Stimulated activated effector memory CD8-positive, alpha-beta T cell treated with anti-CD3 and anti-CD28 coated beads, Interleukin-12 subunit alpha, Interleukin-12 subunit beta, amount 100 ng/mL, for 72 hours (primary cell): ENCODE results near the gene INPP5A.

ENCODE experiments used
- ATAC-seq: fragments of 150-1000 bp; cut with Tn5 transposase; 2 replicates; pipeline ENCODE4 v1.10.0; 2021
- DNase-seq, 2 donors: peaks; one replicate each; pipeline ENCODE4 v3.0.0; 2021 to 2022; ENCODE audit warnings: low spot score in 2 of 2
- H3K27ac Mint-ChIP-seq: one replicate; pipeline ENCODE4 v1.8.0; 2022; ENCODE audit warnings: mild to moderate bottlenecking, mixed read lengths
- H3K36me3 Mint-ChIP-seq: one replicate; pipeline ENCODE4 v1.8.0; 2022; ENCODE audit warnings: mild to moderate bottlenecking, mixed read lengths
- H3K4me1 Mint-ChIP-seq: one replicate; pipeline ENCODE4 v1.8.0; 2022; ENCODE audit warnings: mixed read lengths
- H3K4me3 Mint-ChIP-seq: one replicate; pipeline ENCODE4 v1.8.0; 2022; ENCODE audit warnings: mild to moderate bottlenecking, mixed read lengths
- H3K9me3 Mint-ChIP-seq: one replicate; pipeline ENCODE4 v1.8.0; 2022; ENCODE audit warnings: mixed read lengths

Gene INPP5A

GRCh38 chr10:132555648-132556575 is 18.3 kb downstream of the INPP5A start:
- Mint-ChIP-seq H3K36me3 (no peaks in the 10 kb centered on the region), H3K9me3 (no peaks in the 10 kb centered on the region), H3K4me3 (no peak overlapping the region), H3K4me1 (peaks cover 26% of the 10 kb centered on the region), H3K27ac (no peak overlapping the region)
- DNase-seq (no peak), ATAC-seq (no peak)

GRCh38 chr10:132556994-132557441 is 19.4 kb downstream of the INPP5A start:
- Mint-ChIP-seq H3K9me3 (no peaks in the 10 kb centered on the region), H3K27ac (no peak overlapping the region), H3K4me1 (peaks cover 15% of the 10 kb centered on the region), H3K36me3 (no peaks in the 10 kb centered on the region), H3K4me3 (no peak overlapping the region)
- no peak for ATAC-seq
- no peak for DNase-seq

- DNase-seq (no peak), ATAC-seq (no peak)
- Mint-ChIP-seq H3K36me3 (no peaks in the 10 kb centered on the region), H3K27ac (no peak overlapping the region), H3K4me1 (peaks cover 19% of the 10 kb centered on the region), H3K4me3 (no peak overlapping the region), H3K9me3 (no peaks in the 10 kb centered on the region)
These were observed 20.3 kb downstream of the INPP5A start for GRCh38 chr10:132557696-132558515.

GRCh38 chr10:132558516-132559413 is 21.2 kb downstream of the INPP5A start:
- H3K4me3 Mint-ChIP-seq = no peak overlapping the region
- DNase-seq = no peak
- ATAC-seq = no peak
- H3K36me3 Mint-ChIP-seq = no peaks in the 10 kb centered on the region
- peaks cover 24% of the 10 kb centered on the region for H3K4me1 Mint-ChIP-seq
- H3K9me3 Mint-ChIP-seq = no peaks in the 10 kb centered on the region
- H3K27ac Mint-ChIP-seq = no peak overlapping the region

GRCh38 chr10:132559538-132559937 is 22.0 kb downstream of the INPP5A start:
- no peak overlapping the region for H3K4me3 Mint-ChIP-seq
- no peaks in the 10 kb centered on the region for H3K9me3 Mint-ChIP-seq
- no peak for ATAC-seq
- peaks cover 30% of the 10 kb centered on the region for H3K4me1 Mint-ChIP-seq
- H3K36me3 Mint-ChIP-seq = no peaks in the 10 kb centered on the region
- no peak for DNase-seq
- H3K27ac Mint-ChIP-seq = no peak overlapping the region

GRCh38 chr10:132560241-132560731 is 22.7 kb downstream of the INPP5A start:
- H3K9me3 Mint-ChIP-seq = no peaks in the 10 kb centered on the region
- no peak for DNase-seq
- no peak for ATAC-seq
- H3K4me1 Mint-ChIP-seq = peaks cover 32% of the 10 kb centered on the region
- no peak overlapping the region for H3K4me3 Mint-ChIP-seq
- no peak overlapping the region for H3K27ac Mint-ChIP-seq
- H3K36me3 Mint-ChIP-seq = no peaks in the 10 kb centered on the region

- peaks cover 40% of the 10 kb centered on the region for H3K4me1 Mint-ChIP-seq
- ATAC-seq = no peak
These were observed 24.8 kb downstream of the INPP5A start for GRCh38 chr10:132562177-132562915.

GRCh38 chr10:132562916-132563456 is 25.4 kb downstream of the INPP5A start:
- peaks cover 40% of the 10 kb centered on the region for H3K4me1 Mint-ChIP-seq

More at GRCh38 chr10:132562177-132562915, 24.8 kb downstream of the INPP5A start:
- Mint-ChIP-seq H3K4me3 (no peak overlapping the region), H3K36me3 (no peaks in the 10 kb centered on the region), H3K9me3 (no peaks in the 10 kb centered on the region), H3K27ac (no peak overlapping the region)
- DNase-seq = no peak

GRCh38 chr10:132563485-132564248 is 26.1 kb downstream of the INPP5A start:
- no peaks in the 10 kb centered on the region for H3K36me3 Mint-ChIP-seq
- peak; percentile 16 for ATAC-seq
- no peak for DNase-seq
- H3K9me3 Mint-ChIP-seq = no peaks in the 10 kb centered on the region
- H3K27ac Mint-ChIP-seq = no peak overlapping the region
- H3K4me3 Mint-ChIP-seq = no peak overlapping the region
- peaks cover 40% of the 10 kb centered on the region for H3K4me1 Mint-ChIP-seq

More at GRCh38 chr10:132562916-132563456, 25.4 kb downstream of the INPP5A start:
- Mint-ChIP-seq H3K27ac (no peak overlapping the region), H3K9me3 (no peaks in the 10 kb centered on the region), H3K4me3 (no peak overlapping the region), H3K36me3 (no peaks in the 10 kb centered on the region)
- no peak for DNase-seq
- no peak for ATAC-seq

GRCh38 chr10:132564249-132564605 is 26.6 kb downstream of the INPP5A start:
- H3K4me3 Mint-ChIP-seq = no peak overlapping the region
- H3K4me1 Mint-ChIP-seq = peaks cover 40% of the 10 kb centered on the region
- ATAC-seq (no peak), DNase-seq (no peak)
- no peak overlapping the region for H3K27ac Mint-ChIP-seq
- no peaks in the 10 kb centered on the region for H3K9me3 Mint-ChIP-seq
- H3K36me3 Mint-ChIP-seq = no peaks in the 10 kb centered on the region

- H3K9me3 Mint-ChIP-seq = no peaks in the 10 kb centered on the region
- H3K36me3 Mint-ChIP-seq = no peaks in the 10 kb centered on the region
- no peak for DNase-seq
- H3K4me1 Mint-ChIP-seq = peaks cover 36% of the 10 kb centered on the region
- H3K27ac Mint-ChIP-seq = no peak overlapping the region
- no peak overlapping the region for H3K4me3 Mint-ChIP-seq
- ATAC-seq = no peak
These were observed 27.1 kb downstream of the INPP5A start for GRCh38 chr10:132564690-132565089.

GRCh38 chr10:132565516-132566209 is 28.1 kb downstream of the INPP5A start:
- H3K36me3 Mint-ChIP-seq = no peaks in the 10 kb centered on the region
- ATAC-seq (no peak), DNase-seq (no peak)
- no peak overlapping the region for H3K27ac Mint-ChIP-seq
- no peaks in the 10 kb centered on the region for H3K9me3 Mint-ChIP-seq
- H3K4me1 Mint-ChIP-seq = peaks cover 32% of the 10 kb centered on the region
- no peak overlapping the region for H3K4me3 Mint-ChIP-seq

GRCh38 chr10:132566892-132567291 is 29.3 kb downstream of the INPP5A start:
- DNase-seq (no peak), ATAC-seq (no peak)
- no peak overlapping the region for H3K27ac Mint-ChIP-seq
- peaks cover 4% of the 10 kb centered on the region for H3K36me3 Mint-ChIP-seq
- H3K9me3 Mint-ChIP-seq = no peaks in the 10 kb centered on the region
- H3K4me3 Mint-ChIP-seq = no peak overlapping the region
- H3K4me1 Mint-ChIP-seq = peaks cover 32% of the 10 kb centered on the region
